GM13976 (cell line): Measurements from ENCODE around the gene RIT2.

ENCODE experiments used
- DNase-seq: peaks from one replicate; pipeline ENCODE4 v3.0.0; 2012; ENCODE audit warnings: low spot score
- in situ Hi-C: fragments of 300-500 bp; cut with MboI; formaldehyde crosslinking; loops from one replicate; pipeline ENCODE4 v1.12.0; 2022; ENCODE audit warnings: low sequenced_read_pairs, mixed read lengths, inconsistent platforms; ENCODE audit not compliant: unreplicated experiment
- TF ChIP-seq, protein P1 (sequence below): IDR thresholded peaks from 2 replicates; pipeline ENCODE4 v1.5.1; 2012; ENCODE audit warnings: borderline replicate concordance, mild to moderate bottlenecking; ENCODE audit not compliant: insufficient read depth; ENCODE audit errors: extremely low read depth, missing control alignments, control extremely low read depth

RIT2 gene

DNA sequence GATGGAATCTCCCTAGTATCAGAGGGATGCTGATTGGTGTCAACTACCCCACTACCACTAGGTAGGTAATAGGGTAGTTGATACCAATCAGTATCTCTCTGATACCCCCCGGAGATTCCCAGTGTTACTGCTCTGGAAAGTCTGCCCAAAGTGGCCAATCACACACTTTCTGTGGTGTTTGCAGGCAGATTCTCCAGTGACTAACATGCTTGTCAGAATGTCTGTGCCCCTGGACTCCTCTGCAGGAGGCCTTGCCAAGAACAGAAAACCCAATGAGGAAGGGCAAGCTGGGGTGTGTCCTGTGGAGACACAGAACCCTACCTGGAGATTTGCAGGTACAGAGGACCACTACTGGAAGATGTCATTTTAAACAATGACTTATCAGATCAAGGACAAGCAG is 135.1 kb downstream of the RIT2 start:
- DNase-seq, result no peak
- in situ Hi-C loops, result no loop called here
- TF ChIP-seq, protein P1, sequence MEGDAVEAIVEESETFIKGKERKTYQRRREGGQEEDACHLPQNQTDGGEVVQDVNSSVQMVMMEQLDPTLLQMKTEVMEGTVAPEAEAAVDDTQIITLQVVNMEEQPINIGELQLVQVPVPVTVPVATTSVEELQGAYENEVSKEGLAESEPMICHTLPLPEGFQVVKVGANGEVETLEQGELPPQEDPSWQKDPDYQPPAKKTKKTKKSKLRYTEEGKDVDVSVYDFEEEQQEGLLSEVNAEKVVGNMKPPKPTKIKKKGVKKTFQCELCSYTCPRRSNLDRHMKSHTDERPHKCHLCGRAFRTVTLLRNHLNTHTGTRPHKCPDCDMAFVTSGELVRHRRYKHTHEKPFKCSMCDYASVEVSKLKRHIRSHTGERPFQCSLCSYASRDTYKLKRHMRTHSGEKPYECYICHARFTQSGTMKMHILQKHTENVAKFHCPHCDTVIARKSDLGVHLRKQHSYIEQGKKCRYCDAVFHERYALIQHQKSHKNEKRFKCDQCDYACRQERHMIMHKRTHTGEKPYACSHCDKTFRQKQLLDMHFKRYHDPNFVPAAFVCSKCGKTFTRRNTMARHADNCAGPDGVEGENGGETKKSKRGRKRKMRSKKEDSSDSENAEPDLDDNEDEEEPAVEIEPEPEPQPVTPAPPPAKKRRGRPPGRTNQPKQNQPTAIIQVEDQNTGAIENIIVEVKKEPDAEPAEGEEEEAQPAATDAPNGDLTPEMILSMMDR, result no peak

DNA sequence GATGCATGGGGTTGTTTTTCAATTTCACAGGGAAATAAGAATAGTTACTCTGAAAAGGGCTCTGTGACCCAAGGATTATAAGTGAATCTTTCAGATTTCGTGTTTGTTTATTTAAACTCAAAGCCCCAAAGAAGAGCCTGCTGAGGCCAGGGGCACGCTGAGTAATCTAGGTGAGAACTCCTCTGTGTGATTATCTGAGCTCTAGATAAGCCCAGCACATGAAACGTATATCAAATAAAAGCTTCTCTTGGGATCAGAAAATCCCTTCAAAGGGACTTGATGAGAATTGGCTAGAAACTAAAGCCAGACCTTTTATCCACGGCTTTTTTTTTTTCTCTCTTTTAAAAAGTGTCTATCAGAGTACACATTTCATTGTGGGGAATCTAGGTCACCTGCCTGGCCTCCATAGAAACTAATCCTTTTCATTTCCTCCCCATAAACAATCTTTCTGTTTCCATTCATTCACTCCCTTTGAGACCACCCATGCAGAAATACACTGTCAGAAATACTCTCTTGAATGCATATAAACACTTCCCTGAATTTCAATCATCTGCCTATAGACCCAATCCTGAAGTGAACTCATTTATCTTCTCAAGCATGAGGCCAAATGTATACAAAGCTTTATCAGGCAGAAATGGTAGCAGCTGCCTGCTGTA is 137.4 kb downstream of the RIT2 start:
- no peak for DNase-seq
- TF ChIP-seq, protein P1, result no peak
- in situ Hi-C loops, result no loop called here

DNA sequence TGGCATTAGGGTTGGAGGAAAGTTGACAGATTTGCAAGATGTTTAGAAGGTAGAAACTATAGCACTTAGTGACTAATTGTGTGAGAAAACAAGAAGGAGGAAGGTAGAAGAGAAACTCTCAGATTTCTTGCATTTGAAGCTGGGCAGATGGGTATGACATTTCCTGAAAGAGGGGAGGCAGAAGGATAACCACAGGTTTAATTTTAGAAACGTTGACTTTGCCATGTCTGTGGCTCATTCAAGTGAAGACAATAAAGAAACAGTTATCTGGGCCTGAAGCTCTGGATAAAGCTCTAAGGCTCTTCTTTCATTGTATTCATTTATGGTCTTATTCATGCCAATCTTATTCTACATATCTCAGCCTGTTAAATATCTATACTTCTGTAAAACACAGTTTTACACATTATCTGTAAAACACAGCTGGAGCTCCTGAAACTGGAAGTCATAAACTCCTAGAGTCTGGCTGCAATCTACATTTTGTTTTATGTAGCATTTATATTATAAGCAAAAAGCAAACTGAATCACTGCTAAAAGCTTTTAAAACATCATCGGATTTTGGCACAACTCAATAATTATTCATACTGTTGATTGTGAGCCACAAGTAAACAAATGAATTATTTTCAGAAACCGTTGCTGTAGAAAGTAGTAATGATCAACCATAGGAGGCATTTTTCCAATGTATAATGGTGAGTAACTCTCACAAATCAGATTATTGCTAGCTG is 138.5 kb downstream of the RIT2 start:
- TF ChIP-seq, protein P1, result no peak
- in situ Hi-C loops, result no loop called here
- DNase-seq, result no peak

DNA sequence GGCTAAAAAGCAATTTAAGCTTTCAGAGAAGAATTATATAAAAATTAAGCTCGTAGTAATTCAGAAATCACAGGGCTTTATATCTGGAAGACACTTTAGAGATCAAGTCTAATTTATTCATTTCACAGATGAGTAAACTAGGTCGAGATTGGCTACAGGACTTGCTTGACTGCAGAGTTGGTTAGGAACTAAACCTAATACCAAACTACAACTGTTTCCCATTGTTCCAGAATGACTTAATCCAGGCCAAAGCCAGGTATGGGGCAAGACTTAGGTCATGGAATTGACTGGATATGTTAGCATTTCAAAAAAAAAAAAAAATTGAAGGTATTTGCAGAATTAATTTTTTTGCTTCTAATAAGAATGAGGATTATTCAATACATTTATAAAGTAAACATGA is 146.1 kb downstream of the RIT2 start:
- in situ Hi-C loops, result no loop called here
- TF ChIP-seq, protein P1, result no peak
- no peak for DNase-seq

DNA sequence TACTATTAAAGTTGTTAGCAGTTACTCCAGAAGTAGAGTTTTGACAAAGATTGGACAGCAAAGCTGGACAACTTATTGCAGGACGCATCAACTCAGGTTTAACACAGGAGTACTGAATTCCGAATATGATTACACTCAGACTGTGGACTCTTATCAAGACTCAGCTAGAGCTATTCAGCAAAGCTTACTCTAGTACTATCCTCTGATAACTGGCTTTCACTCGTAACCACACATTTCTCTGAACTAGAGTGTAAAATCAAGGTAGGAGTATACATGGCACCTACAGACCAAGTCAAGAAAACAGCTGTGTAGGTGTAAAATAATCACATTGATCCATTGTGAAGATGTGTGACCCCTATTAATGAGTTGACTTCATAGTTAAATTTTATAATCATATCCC is 154.2 kb downstream of the RIT2 start:
- TF ChIP-seq, protein P1, result no peak
- in situ Hi-C loops, result no loop called here
- no peak for DNase-seq

DNA sequence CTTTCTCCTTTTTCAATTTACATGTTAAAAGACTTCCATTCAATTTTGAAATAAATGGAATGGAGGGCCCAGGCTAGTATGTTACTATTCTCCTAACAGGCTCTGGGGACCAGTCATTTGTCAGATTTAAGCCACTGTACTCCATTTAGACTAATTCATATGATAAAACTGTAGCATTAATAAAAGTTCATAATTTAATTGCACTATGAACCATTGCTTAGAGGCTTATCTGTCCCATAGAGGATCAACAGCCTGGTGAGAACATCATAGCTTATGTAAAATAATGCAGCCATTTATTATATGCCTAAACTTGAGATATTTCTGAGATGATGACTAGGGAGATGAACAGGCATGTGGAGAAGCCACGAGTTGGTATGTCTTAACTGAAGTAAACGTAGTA is 156.0 kb downstream of the RIT2 start:
- no peak for DNase-seq
- TF ChIP-seq, protein P1, result no peak
- in situ Hi-C loops, result no loop called here
